ENCODE measurements around the gene PARK7. TPM values are rescaled to one million over a fixed set of nuclear protein-coding genes. Genes with fewer than 3 reads are reported as not detected.

Gene PARK7
- total RNA-seq, 1 experiment from 2014 or later: 370 TPM

DNA sequence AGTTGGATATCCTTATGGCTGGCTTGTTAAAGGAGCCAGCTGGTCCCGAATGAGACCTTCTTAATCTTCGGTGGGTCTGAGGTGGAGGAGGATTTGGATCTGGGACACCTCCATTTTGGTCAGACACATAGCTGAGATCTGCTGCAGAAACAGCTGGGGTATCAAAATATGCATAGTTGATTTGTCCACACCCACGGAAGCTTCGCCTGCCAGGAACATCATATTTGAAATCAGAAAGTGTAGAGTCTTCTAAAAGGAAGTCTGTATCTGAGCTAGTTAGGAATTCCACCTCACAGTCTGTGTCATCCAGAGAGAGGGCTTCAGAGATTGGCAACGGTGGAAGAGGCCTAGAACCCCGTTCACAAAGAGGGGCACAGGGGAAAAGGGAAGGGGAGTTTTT lies 52.3 kb downstream of the PARK7 start:
- ATAC-seq (no peak), DNase-seq (ENCODE audit: low read depth, low spot score) (no peak)
- Histone ChIP-seq H3K36me3 (ENCODE audit: control insufficient read depth in 1 of 2, insufficient read depth in 2 of 2, low read length in 2 of 2) (peaks cover 52 to 73% of the 10 kb centered on the region in 2 experiments), H3K79me2 (ENCODE audit: insufficient read depth, low read length) (peaks cover 93% of the 10 kb centered on the region), H3K27me3 (ENCODE audit: insufficient read depth, low read length) (no peaks in the 10 kb centered on the region), H4K20me1 (ENCODE audit: insufficient read depth) (peaks cover 83% of the 10 kb centered on the region), H3K9me3 (ENCODE audit: control insufficient read depth in 1 of 2, insufficient read depth in 1 of 2, low read depth in 1 of 2, low read length in 2 of 2) (no peaks in the 10 kb centered on the region), H3K27ac (ENCODE audit: low read depth, low read length) (peak overlapping the region; percentile 8; the same call in 1 of the 2 replicates), H2AFZ (ENCODE audit: low read depth, low read length, poor library complexity, severe bottlenecking) (no peak overlapping the region), H3K4me2 (ENCODE audit: low read length) (no peak overlapping the region), H3K4me3 (replicated peaks in 1 of 2; ENCODE audit: low read depth in 1 of 2, low read length in 2 of 2) (no peak overlapping the region), H3K4me1 (ENCODE audit: control insufficient read depth in 1 of 2, insufficient read depth in 2 of 2, low read length in 2 of 2) (peaks cover 65 to 96% of the 10 kb centered on the region in 2 experiments), H3K9ac (ENCODE audit: low read length) (no peak overlapping the region), H3K9me2 (ENCODE audit: insufficient read depth) (no peaks in the 10 kb centered on the region)
- CTCF ChIA-PET: interaction anchor here (2.0 kb wide), 1 partner anchor 301 kb away, joined by 23 read pairs; no protein-coding TSS in a partner anchor
- TF ChIP-seq ZBTB33 (IDR thresholded peaks at IDR 0.05; ENCODE audit: extremely low read depth, insufficient replicate concordance, low read length) (no peak), SRF (IDR thresholded peaks at IDR 0.05; ENCODE audit: low read depth) (no peak), CTCF (IDR thresholded peaks at IDR 0.05 in 2 of 3, conservative IDR thresholded peaks at IDR 0.05 in 1 of 3; ENCODE audit: borderline replicate concordance in 1 of 3, insufficient read depth in 1 of 3, low read depth in 2 of 3, low read length in 2 of 3) (no peak), YY1 (IDR thresholded peaks at IDR 0.05; ENCODE audit: extremely low read depth, insufficient replicate concordance, low read depth, low read length) (no peak), EZH2phosphoT487 (IDR thresholded peaks at IDR 0.05; ENCODE audit: borderline replicate concordance) (no peak), ATF3 (IDR thresholded peaks at IDR 0.05) (no peak), RAD21 (IDR thresholded peaks at IDR 0.05; ENCODE audit: low read depth) (no peak), SP1 (IDR thresholded peaks at IDR 0.05; ENCODE audit: low read depth) (no peak), REST (IDR thresholded peaks at IDR 0.05; ENCODE audit: low read depth) (no peak), SIN3A (IDR thresholded peaks at IDR 0.05; ENCODE audit: low read depth) (no peak), CEBPB (IDR thresholded peaks at IDR 0.05; ENCODE audit: low read depth) (no peak), ZNF274 (IDR thresholded peaks at IDR 0.05; ENCODE audit: low read depth, low read length) (no peak), EZH2 (IDR thresholded peaks at IDR 0.05) (no peak), ZFX (IDR thresholded peaks at IDR 0.05) (no peak), POLR2AphosphoS5 (IDR thresholded peaks at IDR 0.05; ENCODE audit: low read depth, low read length) (no peak), FOSL1 (IDR thresholded peaks at IDR 0.05; ENCODE audit: low read depth) (no peak)
- TF ChIP-seq, protein P1, sequence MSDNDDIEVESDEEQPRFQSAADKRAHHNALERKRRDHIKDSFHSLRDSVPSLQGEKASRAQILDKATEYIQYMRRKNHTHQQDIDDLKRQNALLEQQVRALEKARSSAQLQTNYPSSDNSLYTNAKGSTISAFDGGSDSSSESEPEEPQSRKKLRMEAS (IDR thresholded peaks at IDR 0.05): no peak
- intact Hi-C loops (cut with micrococcal nuclease): no loop called here
- POLR2A ChIA-PET: no interaction called here
- BruUV-seq (replicated peaks): no TSS peak
- RAD21 ChIA-PET (ENCODE audit: low non-redundant PET in 1 of 2, low total read pairs in 2 of 2, uncharacterized antibody in 2 of 2, unreplicated experiment in 2 of 2): no interaction called here
